ENCODE results near the gene VAC14. TPM values are rescaled to one million over a fixed set of nuclear protein-coding genes. Genes with fewer than 3 reads are reported as not detected.

VAC14 gene
- total RNA-seq, 4 donors from 2014 or later = 18.6 to 32.2 (median 25.9) TPM

DNA sequence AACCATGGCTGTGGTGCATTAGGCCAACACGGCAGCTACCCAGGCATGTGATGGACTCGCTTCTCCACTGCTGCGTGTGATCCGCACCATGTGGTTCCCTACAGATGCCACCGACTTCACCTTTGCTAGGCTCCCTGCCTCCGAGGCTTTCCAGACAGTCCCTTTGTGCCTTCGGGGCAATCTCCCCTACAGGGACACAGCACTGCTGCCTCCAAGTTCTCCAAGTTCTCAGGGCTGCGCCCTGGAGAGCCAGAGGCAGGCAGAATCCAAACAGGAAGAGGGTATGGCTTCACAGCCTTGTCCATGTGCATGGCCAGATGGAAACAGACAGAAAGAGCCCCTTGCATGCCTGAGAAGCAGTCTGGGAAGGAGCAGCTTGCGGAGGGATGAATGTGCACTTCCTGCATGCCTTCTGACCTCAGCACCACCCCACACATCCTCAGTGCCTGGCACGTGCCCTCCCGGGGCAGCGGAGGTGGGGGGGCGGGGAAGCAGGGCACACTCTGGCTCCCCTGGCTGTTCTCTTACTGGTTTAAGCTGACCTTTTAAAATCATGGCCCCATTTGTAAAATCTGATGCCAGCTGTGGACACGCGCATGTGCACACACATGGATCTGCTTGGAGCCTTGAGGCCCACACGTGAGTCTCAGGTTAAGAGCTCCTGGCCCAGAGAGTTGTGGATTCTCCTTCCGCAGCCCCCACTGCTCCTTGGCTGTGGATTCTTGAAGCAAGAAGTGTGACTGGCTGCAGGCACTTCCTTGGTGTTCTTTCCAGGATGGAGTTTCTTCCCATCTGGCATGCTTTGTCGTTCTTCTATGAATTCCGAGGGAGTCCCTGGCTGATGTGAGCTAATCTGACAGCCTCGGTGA is 59.8 kb downstream of the VAC14 start:
- no peak for DNase-seq
- 64 to 81% methylated on average over 10 to 12 of the region's 20 CpGs for WGBS, 2 donors
- H3K36me3 ChIP-seq = peaks cover 0 to 51% (median 3%) of the 10 kb centered on the region in 3 donors
- H3K4me3 ChIP-seq = no peak overlapping the region
- peak overlapping the region in 2 of 4 donors; percentile 49 to 86 for H3K27ac ChIP-seq
- H3K27me3 ChIP-seq = no peaks in the 10 kb centered on the region
- H3K4me1 ChIP-seq = peaks cover 24 to 62% (median 27%) of the 10 kb centered on the region in 3 donors
- intact Hi-C loops (cut with DNase I) = no loop called here
- TF ChIP-seq, protein P1, sequence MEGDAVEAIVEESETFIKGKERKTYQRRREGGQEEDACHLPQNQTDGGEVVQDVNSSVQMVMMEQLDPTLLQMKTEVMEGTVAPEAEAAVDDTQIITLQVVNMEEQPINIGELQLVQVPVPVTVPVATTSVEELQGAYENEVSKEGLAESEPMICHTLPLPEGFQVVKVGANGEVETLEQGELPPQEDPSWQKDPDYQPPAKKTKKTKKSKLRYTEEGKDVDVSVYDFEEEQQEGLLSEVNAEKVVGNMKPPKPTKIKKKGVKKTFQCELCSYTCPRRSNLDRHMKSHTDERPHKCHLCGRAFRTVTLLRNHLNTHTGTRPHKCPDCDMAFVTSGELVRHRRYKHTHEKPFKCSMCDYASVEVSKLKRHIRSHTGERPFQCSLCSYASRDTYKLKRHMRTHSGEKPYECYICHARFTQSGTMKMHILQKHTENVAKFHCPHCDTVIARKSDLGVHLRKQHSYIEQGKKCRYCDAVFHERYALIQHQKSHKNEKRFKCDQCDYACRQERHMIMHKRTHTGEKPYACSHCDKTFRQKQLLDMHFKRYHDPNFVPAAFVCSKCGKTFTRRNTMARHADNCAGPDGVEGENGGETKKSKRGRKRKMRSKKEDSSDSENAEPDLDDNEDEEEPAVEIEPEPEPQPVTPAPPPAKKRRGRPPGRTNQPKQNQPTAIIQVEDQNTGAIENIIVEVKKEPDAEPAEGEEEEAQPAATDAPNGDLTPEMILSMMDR (IDR thresholded peaks at IDR 0.05) = no peak
- no peak for TF ChIP-seq POLR2A (IDR thresholded peaks at IDR 0.05)
- no peaks in the 10 kb centered on the region for H3K9me3 ChIP-seq

DNA sequence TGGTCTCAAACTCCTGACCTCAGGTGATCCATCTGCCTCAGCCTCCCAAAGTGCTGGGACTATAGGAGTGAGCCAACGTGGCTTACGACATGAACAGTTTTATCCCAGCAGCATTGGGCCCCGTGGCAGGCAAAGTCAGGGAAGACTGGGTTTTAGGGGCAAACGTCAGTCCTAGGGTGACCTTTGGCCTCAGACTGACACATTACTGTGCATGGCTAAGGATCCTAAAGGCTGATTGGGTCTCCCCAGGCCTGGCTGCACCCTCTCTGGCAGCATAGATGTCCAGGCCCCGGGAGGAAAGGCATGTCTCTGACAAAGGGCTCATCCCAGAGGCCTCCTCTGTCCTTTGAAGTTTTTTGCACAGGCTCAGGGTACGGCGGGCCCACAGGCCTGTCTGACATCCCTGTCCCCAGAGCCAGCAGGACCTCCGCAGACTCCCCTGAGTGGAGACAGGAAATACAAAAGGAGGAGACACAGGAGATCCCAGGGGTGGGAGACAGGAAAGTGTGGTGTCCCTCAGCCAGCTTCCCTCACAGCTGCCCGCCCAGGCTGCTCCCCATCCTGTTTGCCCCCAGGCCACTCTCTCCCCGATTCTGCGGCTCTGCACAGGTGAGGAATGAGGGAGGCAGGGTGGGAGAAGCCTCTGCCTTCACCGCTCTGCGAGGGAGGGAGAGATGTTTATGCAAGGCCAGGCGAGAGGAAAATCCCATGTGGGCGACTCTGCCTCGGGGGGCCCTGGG is 60.6 kb downstream of the VAC14 start:
- WGBS, 2 donors = 70 to 73% methylated on average over 6 to 7 of the region's 16 CpGs
- intact Hi-C loops (cut with DNase I) = no loop called here
- H3K27ac ChIP-seq = peak overlapping the region in 3 of 4 donors; percentile 21 to 86 (median 49)
- H3K9me3 ChIP-seq = no peaks in the 10 kb centered on the region
- TF ChIP-seq, protein P1 (IDR thresholded peaks at IDR 0.05) = no peak
- no peak for TF ChIP-seq POLR2A (IDR thresholded peaks at IDR 0.05)
- no peak overlapping the region for H3K4me3 ChIP-seq
- H3K4me1 ChIP-seq = peaks cover 19 to 62% (median 24%) of the 10 kb centered on the region in 3 donors
- no peaks in the 10 kb centered on the region for H3K27me3 ChIP-seq
- DNase-seq = no peak
- peaks cover 0 to 53% (median 3%) of the 10 kb centered on the region in 3 donors for H3K36me3 ChIP-seq

DNA sequence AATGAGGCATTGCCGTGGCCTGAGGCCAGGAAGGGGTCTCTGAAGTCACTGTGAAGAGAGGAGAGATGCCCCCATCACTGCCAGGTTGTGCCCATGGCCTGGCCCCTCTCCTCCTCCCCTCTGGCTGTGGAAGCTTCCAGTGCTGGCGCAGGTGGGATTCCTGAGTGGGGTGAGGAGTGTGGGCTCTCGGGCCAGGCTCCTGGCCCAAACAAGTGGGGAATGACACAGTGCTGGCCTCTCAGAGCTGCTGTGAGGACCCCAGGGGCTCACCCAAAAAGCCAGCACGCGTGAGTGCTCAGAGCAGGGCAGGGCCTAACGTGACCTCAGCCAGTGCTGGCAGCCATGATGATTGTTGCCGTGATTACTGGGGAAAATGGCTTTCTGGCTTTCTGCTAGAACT is 61.6 kb downstream of the VAC14 start:
- no peaks in the 10 kb centered on the region for H3K9me3 ChIP-seq
- no peak overlapping the region for H3K4me3 ChIP-seq
- H3K27me3 ChIP-seq = no peaks in the 10 kb centered on the region
- WGBS, 2 donors = 71 to 79% methylated on average over 5 of the region's 7 CpGs
- peak overlapping the region in 3 of 4 donors; percentile 21 to 91 (median 86) for H3K27ac ChIP-seq
- TF ChIP-seq, protein P1 (IDR thresholded peaks at IDR 0.05) = no peak
- TF ChIP-seq POLR2A (IDR thresholded peaks at IDR 0.05) = no peak
- no peak for DNase-seq
- intact Hi-C loops (cut with DNase I) = no loop called here
- peaks cover 19 to 64% (median 24%) of the 10 kb centered on the region in 3 donors for H3K4me1 ChIP-seq
- H3K36me3 ChIP-seq = peaks cover 0 to 55% (median 3%) of the 10 kb centered on the region in 3 donors

DNA sequence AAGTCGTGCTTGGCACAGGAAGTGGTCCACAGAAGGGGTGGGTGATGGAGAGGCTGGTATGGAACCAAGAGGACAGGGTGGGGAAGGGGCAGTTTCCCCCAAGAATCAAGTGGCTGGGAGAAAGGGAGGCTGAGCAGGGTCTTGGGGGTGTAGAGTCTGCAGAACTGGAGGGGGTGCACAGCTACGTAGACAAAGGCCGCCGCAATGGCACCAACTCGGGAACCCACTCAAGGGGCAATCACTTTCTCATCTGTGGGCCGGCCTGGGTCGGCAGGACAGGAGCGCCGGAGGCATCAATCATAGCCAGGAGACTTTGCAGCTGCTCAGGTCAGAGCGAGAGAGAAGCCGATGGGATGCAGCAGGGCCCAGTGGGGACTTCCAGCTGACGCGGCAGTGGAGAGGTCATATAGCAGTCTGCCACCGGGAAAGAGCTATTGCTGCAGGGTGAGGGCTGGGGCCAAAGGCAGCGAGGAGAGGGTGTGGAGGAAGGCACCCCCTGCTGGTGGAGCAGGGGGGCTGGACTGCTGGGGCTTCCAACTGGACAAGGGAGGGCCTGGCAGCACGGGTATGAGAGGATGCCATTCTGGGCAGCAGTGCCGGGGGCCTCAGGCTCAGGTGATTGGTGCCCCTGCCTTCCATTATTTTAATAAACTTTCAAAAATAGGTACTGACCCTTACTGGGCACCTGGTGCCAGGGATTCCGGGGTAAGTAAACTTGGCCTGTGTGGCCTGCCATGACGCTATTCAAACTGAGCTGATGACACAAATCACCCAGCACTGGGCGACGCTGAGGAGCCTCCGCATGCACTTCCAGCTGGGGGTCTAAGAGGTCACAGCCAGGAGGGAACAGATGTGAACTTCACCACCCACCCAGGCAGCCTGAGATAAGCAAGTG is 62.6 kb downstream of the VAC14 start:
- Histone ChIP-seq H3K36me3 (peaks cover 0 to 45% (median 1%) of the 10 kb centered on the region in 3 donors), H3K4me1 (peaks cover 19 to 64% (median 24%) of the 10 kb centered on the region in 3 donors), H3K27ac (peak overlapping the region; percentile 72 to 91 (median 84)), H3K9me3 (no peaks in the 10 kb centered on the region), H3K4me3 (no peak overlapping the region), H3K27me3 (no peaks in the 10 kb centered on the region)
- 62 to 64% methylated on average over 12 to 22 of the region's 22 CpGs for WGBS, 2 donors
- DNase-seq = no peak
- intact Hi-C loops (cut with DNase I) = no loop called here
- TF ChIP-seq, protein P1 (IDR thresholded peaks at IDR 0.05) = peak in 5 of 6 experiments; percentile 52 to 78 (median 69)
- no peak for TF ChIP-seq POLR2A (IDR thresholded peaks at IDR 0.05)

Measured in esophagus squamous epithelium (tissue), 5 donors.